ENCODE measurements around the gene BBOF1.
"Not testable (repeated sequence)": the region's sequence is repeated elsewhere in the genome, so short reads cannot be mapped to it uniquely, and the experiment has no call there.

BBOF1 gene

GRCh38 chr14:74018586-74019407 is at the start of gene BBOF1, which contains the start of gene ENTPD5:
BBOF1 (plus strand) TSS chr14:74019349; CDS start chr14:74019479, 130 bp downstream.
ENTPD5 (minus strand) TSS chr14:74019288; CDS start chr14:73988102, 31,186 bp downstream.
- DNase-seq: peak; percentile 81

GRCh38 chr14:73973497-73973896 is 45.7 kb upstream of the BBOF1 start:
- DNase-seq: no peak

- no peak for DNase-seq
Observed at GRCh38 chr14:73976125-73976524, 43.0 kb upstream of the BBOF1 start.

- DNase-seq: no peak
Observed at GRCh38 chr14:73977896-73978295, 41.3 kb upstream of the BBOF1 start.

- no peak for DNase-seq
Observed at GRCh38 chr14:73988065-73988464, 31.1 kb upstream of the BBOF1 start.

GRCh38 chr14:73988656-73989055 is 30.5 kb upstream of the BBOF1 start:
- DNase-seq: not testable (repeated sequence)

GRCh38 chr14:73991092-73991491 is 28.1 kb upstream of the BBOF1 start:
- DNase-seq: no peak

GRCh38 chr14:73994926-73995325 is 24.2 kb upstream of the BBOF1 start:
- DNase-seq: not testable (repeated sequence)

- no peak for DNase-seq
Observed at GRCh38 chr14:73995977-73996378, 23.2 kb upstream of the BBOF1 start.

GRCh38 chr14:73996731-73997107 is 22.4 kb upstream of the BBOF1 start:
- no peak for DNase-seq

- DNase-seq: no peak
Observed at GRCh38 chr14:73997108-73997943, 21.8 kb upstream of the BBOF1 start.

GRCh38 chr14:73997944-73998447 is 21.2 kb upstream of the BBOF1 start:
- DNase-seq: no peak

GRCh38 chr14:73998726-73999125 is 20.4 kb upstream of the BBOF1 start:
- DNase-seq: no peak

GRCh38 chr14:74005664-74006063 is 13.5 kb upstream of the BBOF1 start:
- DNase-seq: not testable (repeated sequence)

- DNase-seq: no peak
Observed at GRCh38 chr14:74008843-74009499, 10.2 kb upstream of the BBOF1 start.

GRCh38 chr14:74014299-74014698 is 4.8 kb upstream of the BBOF1 start:
- no peak for DNase-seq

GRCh38 chr14:74015176-74015575 is 4.0 kb upstream of the BBOF1 start:
- no peak for DNase-seq

- DNase-seq: no peak
Observed at GRCh38 chr14:74015963-74016362, 3.2 kb upstream of the BBOF1 start.

GRCh38 chr14:74018174-74018585 is 969 bp upstream of the BBOF1 start:
- peak; percentile 68 for DNase-seq

- DNase-seq: peak; percentile 40
Observed at GRCh38 chr14:74019408-74020137, 424 bp downstream of the BBOF1 start.

- no peak for DNase-seq
Observed at GRCh38 chr14:74022346-74022745, 3.2 kb downstream of the BBOF1 start.

GRCh38 chr14:74029136-74029535 is 10.0 kb downstream of the BBOF1 start:
- no peak for DNase-seq

Measured in fibroblast of upper back skin (primary cell).